T47D (cell line): ENCODE results near the gene HOXD1.

Source experiments
- DNase-seq, 2 experiments: peaks; one replicate each; pipeline versions ENCODE4 v3.0.0 to v3.0.0-alpha.2; 2011 to 2012; ENCODE audit warnings: low read depth in 1 of 2, low spot score in 1 of 2
- JUND ChIP-seq: IDR thresholded peaks from 2 replicates; pipeline ENCODE4 v1.6.1; 2012; ENCODE audit warnings: low read depth
- in situ Hi-C: cut with HindIII; loops from 2 replicates; pipeline ENCODE4 v1.10.0; 2016; ENCODE audit warnings: low sequenced_read_pairs, low pct_unique_long_range_greater_than_20kb

HOXD1 gene

GRCh38 chr2:176188774-176189680 is 559 bp downstream of the HOXD1 start:
- in situ Hi-C loops, result no loop called here
- no peak for DNase-seq
- no peak for TF ChIP-seq JUND

DNA sequence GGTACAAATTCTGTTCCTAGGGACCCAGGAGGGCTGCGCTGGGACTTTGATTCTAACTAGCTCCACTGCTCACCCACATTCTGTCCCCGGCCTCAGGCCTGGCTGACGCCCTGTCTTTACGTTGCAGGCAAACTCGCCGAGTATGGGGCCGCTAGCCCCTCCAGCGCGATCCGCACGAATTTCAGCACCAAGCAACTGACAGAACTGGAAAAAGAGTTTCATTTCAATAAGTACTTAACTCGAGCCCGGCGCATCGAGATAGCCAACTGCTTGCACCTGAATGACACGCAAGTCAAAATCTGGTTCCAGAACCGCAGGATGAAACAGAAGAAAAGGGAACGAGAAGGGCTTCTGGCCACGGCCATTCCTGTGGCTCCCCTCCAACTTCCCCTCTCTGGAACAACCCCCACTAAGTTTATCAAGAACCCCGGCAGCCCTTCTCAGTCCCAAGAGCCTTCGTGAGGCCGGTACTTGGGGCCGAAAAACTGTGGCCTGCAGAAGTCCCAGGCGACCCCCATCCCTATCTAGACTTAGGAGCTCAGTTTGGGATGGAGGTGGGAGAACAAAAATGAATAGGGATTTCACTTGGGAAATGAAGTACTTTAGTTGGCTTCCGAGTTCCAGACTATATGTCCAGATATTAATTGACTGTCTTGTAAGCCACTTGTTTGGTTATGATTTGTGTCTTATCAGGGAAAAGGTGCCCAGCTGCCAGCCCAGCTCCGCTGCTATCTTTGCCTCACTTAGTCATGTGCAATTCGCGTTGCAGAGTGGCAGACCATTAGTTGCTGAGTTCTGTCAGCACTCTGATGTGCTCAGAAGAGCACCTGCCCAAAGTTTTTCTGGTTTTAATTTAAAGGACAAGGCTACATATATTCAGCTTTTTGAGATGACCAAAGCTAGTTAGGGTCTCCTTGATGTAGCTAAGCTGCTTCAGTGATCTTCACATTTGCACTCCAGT is 1.5 kb downstream of the HOXD1 start:
- in situ Hi-C loops, result no loop called here
- DNase-seq, result no peak
- TF ChIP-seq JUND, result no peak

DNA sequence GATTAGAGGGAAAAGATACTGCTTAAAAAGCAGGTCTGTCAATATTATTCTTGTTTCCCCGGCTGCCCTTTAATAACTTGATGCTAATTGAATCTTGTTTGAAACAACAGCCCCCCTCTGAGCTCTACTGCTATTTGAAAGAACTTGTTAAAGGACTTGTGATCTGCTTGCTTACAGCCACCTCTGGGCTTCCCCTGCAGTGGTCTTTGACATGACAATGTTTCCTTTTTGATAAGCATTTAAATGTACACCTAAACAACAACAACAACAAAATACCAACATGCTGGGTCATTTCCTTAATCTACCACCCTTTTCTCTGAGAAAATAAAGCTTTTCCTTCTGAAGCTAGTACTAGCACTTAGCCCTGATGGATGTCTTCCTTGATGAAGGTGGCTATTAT is 3.9 kb downstream of the HOXD1 start:
- no peak for TF ChIP-seq JUND
- in situ Hi-C loops, result no loop called here
- DNase-seq, result no peak

DNA sequence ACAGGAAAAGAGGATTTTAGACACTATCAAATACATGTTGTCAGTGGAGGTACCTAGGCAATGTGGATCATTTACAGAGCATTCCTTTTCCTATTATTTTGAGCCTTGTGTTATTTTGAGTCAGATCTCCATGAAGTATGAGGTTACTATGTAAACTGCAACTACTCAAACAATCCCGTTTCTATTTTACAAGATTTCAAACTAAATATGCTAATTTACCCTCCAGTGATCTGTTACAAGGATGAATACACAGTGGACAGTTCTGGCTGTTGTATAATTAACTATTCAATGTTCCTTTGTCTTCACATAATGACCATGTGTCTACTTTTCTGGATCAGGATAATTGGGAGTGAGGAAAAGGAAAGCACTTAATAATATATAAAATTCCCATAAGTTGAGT is 4.6 kb downstream of the HOXD1 start:
- no peak for DNase-seq
- TF ChIP-seq JUND, result no peak
- in situ Hi-C loops, result no loop called here

DNA sequence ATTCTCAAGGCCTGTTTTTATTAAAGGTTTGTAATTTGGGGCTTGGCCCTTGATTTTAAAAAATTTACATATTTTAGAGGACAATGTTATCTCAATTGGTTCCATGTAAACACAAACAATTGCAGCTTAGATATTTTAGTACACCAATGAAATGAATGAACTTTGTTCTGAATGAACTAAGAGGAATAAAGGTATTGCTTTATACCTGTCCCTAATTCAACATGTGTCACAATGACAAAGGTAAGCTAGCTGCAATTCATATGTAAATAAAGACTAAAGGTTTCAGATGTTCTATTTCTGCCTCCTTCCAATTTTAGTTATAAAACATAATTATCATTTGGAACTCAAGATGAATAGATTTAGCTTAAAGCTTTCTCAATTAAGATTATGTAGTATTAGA is 11.4 kb downstream of the HOXD1 start:
- no peak for TF ChIP-seq JUND
- DNase-seq, result no peak
- in situ Hi-C loops, result no loop called here

- no peak for DNase-seq
- no peak for TF ChIP-seq JUND
- in situ Hi-C loops, result no loop called here
These were observed 12.5 kb downstream of the HOXD1 start for GRCh38 chr2:176200971-176201370.

DNA sequence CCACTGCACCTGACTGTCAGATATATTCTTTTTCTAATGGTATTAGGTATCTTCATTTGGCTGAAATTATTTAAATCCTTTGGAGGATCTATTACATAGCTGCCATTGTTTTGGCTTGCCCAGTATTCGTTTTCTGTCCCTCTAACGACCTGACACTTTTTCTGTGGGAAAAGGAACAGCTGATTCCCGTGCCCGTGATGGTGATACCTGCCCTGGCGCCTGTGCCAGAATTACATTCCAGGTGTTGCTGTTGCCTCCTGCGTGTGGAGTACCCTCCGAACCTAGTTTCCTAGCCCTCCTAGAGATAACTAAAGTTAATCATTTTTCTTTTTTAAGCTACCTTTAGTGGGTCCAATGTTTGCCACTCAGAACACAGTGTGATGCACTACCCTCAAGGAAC is 14.0 kb downstream of the HOXD1 start:
- in situ Hi-C loops, result no loop called here
- TF ChIP-seq JUND, result no peak
- DNase-seq, result no peak

DNA sequence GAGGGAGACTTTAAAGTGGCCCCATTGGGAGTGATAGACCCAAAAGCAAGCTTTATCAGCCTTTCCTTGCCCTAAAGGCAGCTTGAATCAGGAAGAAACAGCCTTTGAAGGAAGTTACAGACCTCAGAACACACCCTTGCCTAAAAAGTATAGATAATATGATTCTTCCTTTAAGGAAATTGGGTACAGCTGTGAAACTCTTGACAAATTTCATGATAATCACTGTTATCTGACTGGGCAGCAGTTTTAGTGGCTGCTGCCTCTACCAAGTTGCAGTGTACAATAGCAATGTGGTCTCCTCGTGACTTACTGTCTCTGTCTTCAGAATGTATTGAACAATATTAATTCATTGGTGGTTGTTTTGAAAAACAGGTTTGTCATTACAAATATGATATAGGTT is 16.7 kb downstream of the HOXD1 start:
- DNase-seq, result no peak
- in situ Hi-C loops, result no loop called here
- TF ChIP-seq JUND, result no peak

- TF ChIP-seq JUND, result no peak
- DNase-seq, result no peak
- in situ Hi-C loops, result no loop called here
These were observed 17.7 kb downstream of the HOXD1 start for GRCh38 chr2:176206136-176206535.

GRCh38 chr2:176206682-176207081 is 18.2 kb downstream of the HOXD1 start:
- no peak for DNase-seq
- in situ Hi-C loops, result no loop called here
- no peak for TF ChIP-seq JUND

DNA sequence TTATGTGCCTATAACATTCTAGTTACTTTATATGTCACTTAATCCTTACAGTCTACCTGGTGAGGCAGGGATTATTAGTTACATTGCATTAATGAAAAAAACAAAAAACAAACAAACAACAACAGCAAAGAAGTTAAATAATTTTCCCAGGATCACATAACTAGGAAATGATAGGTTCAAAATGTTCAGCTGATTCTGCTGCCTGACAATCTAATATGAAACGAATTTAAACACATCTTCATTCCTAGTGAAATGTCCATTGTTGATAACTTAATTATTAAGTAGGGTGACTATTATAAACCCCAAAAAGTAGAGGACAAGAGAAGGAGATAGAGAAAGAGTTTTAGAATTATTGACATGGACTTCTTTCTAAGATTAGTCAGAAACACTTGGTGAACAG is 22.6 kb downstream of the HOXD1 start:
- TF ChIP-seq JUND, result no peak
- in situ Hi-C loops, result no loop called here
- DNase-seq, result no peak

GRCh38 chr2:176212276-176212675 is 23.8 kb downstream of the HOXD1 start:
- no peak for DNase-seq
- no peak for TF ChIP-seq JUND
- in situ Hi-C loops, result no loop called here

DNA sequence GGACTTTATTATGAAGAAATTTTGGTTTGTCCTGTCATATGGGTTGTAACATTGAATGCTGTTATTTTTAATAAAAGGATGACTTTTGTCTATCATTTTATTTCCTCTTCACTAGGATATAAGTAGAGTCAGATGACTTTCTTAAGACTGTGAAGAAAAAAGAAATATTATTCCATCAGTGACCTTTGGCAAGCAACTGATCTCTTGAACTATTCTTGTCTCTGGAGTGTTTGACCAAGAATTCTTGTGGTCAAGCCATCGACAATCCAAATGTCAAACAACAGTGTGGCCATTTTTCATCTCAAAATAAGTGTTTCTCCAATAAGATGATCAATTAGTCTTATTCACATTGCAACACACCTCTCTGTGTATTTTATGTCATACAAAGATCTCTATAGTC is 24.9 kb downstream of the HOXD1 start:
- DNase-seq, result no peak
- no peak for TF ChIP-seq JUND
- in situ Hi-C loops, result no loop called here
